GM12891 (cell line): ENCODE data around the gene CLIP1.

Source experiments
- PAX5 ChIP-seq: IDR thresholded peaks from 2 replicates; pipeline ENCODE4 v1.6.1; 2011; ENCODE audit warnings: low read length, moderate library complexity, mild to moderate bottlenecking; ENCODE audit not compliant: insufficient read depth, severe bottlenecking
- POLR2A ChIP-seq: IDR thresholded peaks from 2 replicates; pipeline ENCODE4 v1.6.1; 2011; ENCODE audit warnings: low read depth, low read length, control low read depth
- POLR2AphosphoS5 ChIP-seq: IDR thresholded peaks from 2 replicates; pipeline ENCODE4 v1.6.1; 2011; ENCODE audit warnings: low read depth, low read length, control low read depth
- SPI1 ChIP-seq: IDR thresholded peaks from 2 replicates; pipeline ENCODE4 v1.6.1; 2011; ENCODE audit warnings: low read depth, low read length, control low read depth

GRCh38 chr12:122452701-122453285 is 30.3 kb upstream of the CLIP1 start:
- TF ChIP-seq POLR2AphosphoS5 (no peak), POLR2A (no peak), PAX5 (no peak), SPI1 (no peak)
